ENCODE measurements around the gene DRC1. TPM values are rescaled to one million over a fixed set of nuclear protein-coding genes. Genes with fewer than 3 reads are reported as not detected.

Gene DRC1
- polyA plus RNA-seq, 1 donor from 2014 or later: 0.16 TPM

DNA sequence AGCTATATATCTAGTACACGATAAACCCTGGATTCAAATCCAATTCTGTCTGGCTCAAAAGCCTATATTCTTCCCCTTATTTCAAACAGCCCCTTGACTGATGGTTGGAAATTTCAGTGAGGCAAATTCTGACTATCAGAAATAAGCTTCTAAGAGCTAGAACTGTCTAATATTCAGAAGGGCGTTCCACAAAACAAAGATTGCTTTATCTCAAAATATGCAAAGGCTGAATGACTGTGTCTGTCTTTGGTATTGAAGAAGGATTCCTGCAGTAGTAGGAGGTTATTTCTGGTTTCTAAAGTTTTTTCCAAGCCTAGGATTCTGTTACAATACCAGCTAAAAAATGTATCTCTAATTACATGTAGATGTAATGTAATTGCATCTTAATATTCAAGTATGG is 31.1 kb downstream of the DRC1 start:
- Histone ChIP-seq H3K36me3 (ENCODE audit: insufficient read depth, low read length) (no peaks in the 10 kb centered on the region), H3F3A (ENCODE audit: insufficient read depth, low read length, poor library complexity, severe bottlenecking) (no peaks in the 10 kb centered on the region), H3K27ac (ENCODE audit: low read length) (no peak overlapping the region), H4K20me1 (ENCODE audit: insufficient read depth) (no peaks in the 10 kb centered on the region), H2AFZ (ENCODE audit: low read depth, low read length) (no peak overlapping the region), H3K27me3 (ENCODE audit: insufficient read depth, low read depth, low read length) (no peaks in the 10 kb centered on the region), H3K9me2 (ENCODE audit: insufficient read depth, low read length) (no peaks in the 10 kb centered on the region), H3K9me3 (ENCODE audit: low read length) (no peaks in the 10 kb centered on the region), H3K4me2 (ENCODE audit: low read length) (no peak overlapping the region), H3K79me2 (replicated peaks; ENCODE audit: insufficient read depth, low read length) (no peaks in the 10 kb centered on the region), H3K4me3 (ENCODE audit: low read length) (no peak overlapping the region), H3K9ac (ENCODE audit: low read length) (no peak overlapping the region)
- no peak for TF ChIP-seq RAD21 (conservative IDR thresholded peaks at IDR 0.05)
- TF ChIP-seq EP300 (conservative IDR thresholded peaks at IDR 0.05; ENCODE audit: poor library complexity, severe bottlenecking): no peak
- TF ChIP-seq EZH2 (IDR thresholded peaks at IDR 0.05; ENCODE audit: borderline replicate concordance, insufficient read depth, low read length, poor library complexity, severe bottlenecking): no peak
- TF ChIP-seq, protein P1, sequence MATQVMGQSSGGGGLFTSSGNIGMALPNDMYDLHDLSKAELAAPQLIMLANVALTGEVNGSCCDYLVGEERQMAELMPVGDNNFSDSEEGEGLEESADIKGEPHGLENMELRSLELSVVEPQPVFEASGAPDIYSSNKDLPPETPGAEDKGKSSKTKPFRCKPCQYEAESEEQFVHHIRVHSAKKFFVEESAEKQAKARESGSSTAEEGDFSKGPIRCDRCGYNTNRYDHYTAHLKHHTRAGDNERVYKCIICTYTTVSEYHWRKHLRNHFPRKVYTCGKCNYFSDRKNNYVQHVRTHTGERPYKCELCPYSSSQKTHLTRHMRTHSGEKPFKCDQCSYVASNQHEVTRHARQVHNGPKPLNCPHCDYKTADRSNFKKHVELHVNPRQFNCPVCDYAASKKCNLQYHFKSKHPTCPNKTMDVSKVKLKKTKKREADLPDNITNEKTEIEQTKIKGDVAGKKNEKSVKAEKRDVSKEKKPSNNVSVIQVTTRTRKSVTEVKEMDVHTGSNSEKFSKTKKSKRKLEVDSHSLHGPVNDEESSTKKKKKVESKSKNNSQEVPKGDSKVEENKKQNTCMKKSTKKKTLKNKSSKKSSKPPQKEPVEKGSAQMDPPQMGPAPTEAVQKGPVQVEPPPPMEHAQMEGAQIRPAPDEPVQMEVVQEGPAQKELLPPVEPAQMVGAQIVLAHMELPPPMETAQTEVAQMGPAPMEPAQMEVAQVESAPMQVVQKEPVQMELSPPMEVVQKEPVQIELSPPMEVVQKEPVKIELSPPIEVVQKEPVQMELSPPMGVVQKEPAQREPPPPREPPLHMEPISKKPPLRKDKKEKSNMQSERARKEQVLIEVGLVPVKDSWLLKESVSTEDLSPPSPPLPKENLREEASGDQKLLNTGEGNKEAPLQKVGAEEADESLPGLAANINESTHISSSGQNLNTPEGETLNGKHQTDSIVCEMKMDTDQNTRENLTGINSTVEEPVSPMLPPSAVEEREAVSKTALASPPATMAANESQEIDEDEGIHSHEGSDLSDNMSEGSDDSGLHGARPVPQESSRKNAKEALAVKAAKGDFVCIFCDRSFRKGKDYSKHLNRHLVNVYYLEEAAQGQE (IDR thresholded peaks at IDR 0.05; ENCODE audit: borderline replicate concordance): no peak
- TF ChIP-seq MXI1 (conservative IDR thresholded peaks at IDR 0.05; ENCODE audit: poor library complexity, severe bottlenecking): no peak
- TF ChIP-seq TAF1 (IDR thresholded peaks at IDR 0.05; ENCODE audit: low read depth): no peak
- TF ChIP-seq, protein P2, sequence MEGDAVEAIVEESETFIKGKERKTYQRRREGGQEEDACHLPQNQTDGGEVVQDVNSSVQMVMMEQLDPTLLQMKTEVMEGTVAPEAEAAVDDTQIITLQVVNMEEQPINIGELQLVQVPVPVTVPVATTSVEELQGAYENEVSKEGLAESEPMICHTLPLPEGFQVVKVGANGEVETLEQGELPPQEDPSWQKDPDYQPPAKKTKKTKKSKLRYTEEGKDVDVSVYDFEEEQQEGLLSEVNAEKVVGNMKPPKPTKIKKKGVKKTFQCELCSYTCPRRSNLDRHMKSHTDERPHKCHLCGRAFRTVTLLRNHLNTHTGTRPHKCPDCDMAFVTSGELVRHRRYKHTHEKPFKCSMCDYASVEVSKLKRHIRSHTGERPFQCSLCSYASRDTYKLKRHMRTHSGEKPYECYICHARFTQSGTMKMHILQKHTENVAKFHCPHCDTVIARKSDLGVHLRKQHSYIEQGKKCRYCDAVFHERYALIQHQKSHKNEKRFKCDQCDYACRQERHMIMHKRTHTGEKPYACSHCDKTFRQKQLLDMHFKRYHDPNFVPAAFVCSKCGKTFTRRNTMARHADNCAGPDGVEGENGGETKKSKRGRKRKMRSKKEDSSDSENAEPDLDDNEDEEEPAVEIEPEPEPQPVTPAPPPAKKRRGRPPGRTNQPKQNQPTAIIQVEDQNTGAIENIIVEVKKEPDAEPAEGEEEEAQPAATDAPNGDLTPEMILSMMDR (IDR thresholded peaks at IDR 0.05; ENCODE audit: poor library complexity, severe bottlenecking): no peak
- no peak for TF ChIP-seq SMC3 (conservative IDR thresholded peaks at IDR 0.05; ENCODE audit: poor library complexity)
- no peak for TF ChIP-seq POLR2AphosphoS5 (IDR thresholded peaks at IDR 0.05)

DNA sequence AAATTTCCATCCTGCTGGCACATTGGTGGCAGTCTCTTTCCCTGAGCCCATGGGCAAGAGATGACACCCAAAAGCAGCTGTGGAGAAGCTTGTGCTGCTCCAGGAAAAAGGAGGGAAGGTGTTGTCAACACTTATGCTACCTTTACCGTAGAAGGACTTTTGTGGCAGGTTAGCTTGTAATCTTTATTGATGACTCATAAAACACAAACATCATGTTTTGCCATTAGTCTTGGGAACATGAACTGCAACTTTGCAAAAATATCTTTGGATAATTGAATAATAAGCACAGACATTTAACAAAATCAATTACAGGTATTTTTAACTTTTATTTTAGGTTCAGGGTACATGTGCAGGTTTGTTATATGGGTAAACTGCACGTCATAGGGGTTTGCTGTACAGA is 33.4 kb downstream of the DRC1 start:
- no peaks in the 10 kb centered on the region for H3K9me3 ChIP-seq (ENCODE audit: low read length)
- H3K9me2 ChIP-seq (ENCODE audit: insufficient read depth, low read length): no peaks in the 10 kb centered on the region
- H4K20me1 ChIP-seq (ENCODE audit: insufficient read depth): no peaks in the 10 kb centered on the region
- H3K79me2 ChIP-seq (replicated peaks; ENCODE audit: insufficient read depth, low read length): no peaks in the 10 kb centered on the region
- H3K27me3 ChIP-seq (ENCODE audit: insufficient read depth, low read depth, low read length): no peaks in the 10 kb centered on the region
- no peak overlapping the region for H2AFZ ChIP-seq (ENCODE audit: low read depth, low read length)
- no peak overlapping the region for H3K27ac ChIP-seq (ENCODE audit: low read length)
- no peaks in the 10 kb centered on the region for H3F3A ChIP-seq (ENCODE audit: insufficient read depth, low read length, poor library complexity, severe bottlenecking)
- TF ChIP-seq SMC3 (conservative IDR thresholded peaks at IDR 0.05; ENCODE audit: poor library complexity): no peak
- H3K4me3 ChIP-seq (ENCODE audit: low read length): no peak overlapping the region
- no peak overlapping the region for H3K4me2 ChIP-seq (ENCODE audit: low read length)
- H3K36me3 ChIP-seq (ENCODE audit: insufficient read depth, low read length): no peaks in the 10 kb centered on the region
- H3K9ac ChIP-seq (ENCODE audit: low read length): no peak overlapping the region

DNA sequence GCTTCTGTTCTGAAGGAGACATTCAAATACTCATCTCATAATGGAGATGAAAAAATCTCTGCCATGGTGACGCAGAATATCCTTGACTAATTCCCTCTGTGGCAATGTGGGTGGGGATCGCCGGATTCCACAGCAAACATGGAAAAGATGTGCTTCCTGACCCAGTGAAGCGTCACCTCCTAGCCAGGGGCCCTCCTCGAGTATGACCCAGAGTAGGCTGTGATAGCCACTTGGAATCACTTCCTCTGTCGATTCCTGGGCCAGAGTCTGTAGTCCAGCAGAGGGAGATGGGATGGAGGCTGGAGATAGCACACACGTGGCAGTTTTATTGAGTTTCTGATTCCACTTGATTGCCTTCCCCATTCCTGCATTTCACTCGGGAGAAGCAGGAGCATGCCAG is 36.8 kb downstream of the DRC1 start:
- H2AFZ ChIP-seq (ENCODE audit: low read depth, low read length): no peak overlapping the region
- no peaks in the 10 kb centered on the region for H3F3A ChIP-seq (ENCODE audit: insufficient read depth, low read length, poor library complexity, severe bottlenecking)
- H3K9me2 ChIP-seq (ENCODE audit: insufficient read depth, low read length): no peaks in the 10 kb centered on the region
- H3K79me2 ChIP-seq (replicated peaks; ENCODE audit: insufficient read depth, low read length): no peaks in the 10 kb centered on the region
- no peaks in the 10 kb centered on the region for H3K27me3 ChIP-seq (ENCODE audit: insufficient read depth, low read depth, low read length)
- H3K4me2 ChIP-seq (ENCODE audit: low read length): no peak overlapping the region
- no peak overlapping the region for H3K27ac ChIP-seq (ENCODE audit: low read length)
- H4K20me1 ChIP-seq (ENCODE audit: insufficient read depth): no peaks in the 10 kb centered on the region
- TF ChIP-seq, protein P2 (IDR thresholded peaks at IDR 0.05; ENCODE audit: poor library complexity, severe bottlenecking): no peak
- TF ChIP-seq TAF1 (IDR thresholded peaks at IDR 0.05; ENCODE audit: low read depth) (no peak), EZH2 (IDR thresholded peaks at IDR 0.05; ENCODE audit: borderline replicate concordance, insufficient read depth, low read length, poor library complexity, severe bottlenecking) (no peak), SMC3 (conservative IDR thresholded peaks at IDR 0.05; ENCODE audit: poor library complexity) (no peak), MXI1 (conservative IDR thresholded peaks at IDR 0.05; ENCODE audit: poor library complexity, severe bottlenecking) (no peak), RAD21 (conservative IDR thresholded peaks at IDR 0.05) (no peak), EP300 (conservative IDR thresholded peaks at IDR 0.05; ENCODE audit: poor library complexity, severe bottlenecking) (no peak), POLR2AphosphoS5 (IDR thresholded peaks at IDR 0.05) (no peak)
- TF ChIP-seq, protein P1 (IDR thresholded peaks at IDR 0.05; ENCODE audit: borderline replicate concordance): no peak
- no peak overlapping the region for H3K4me3 ChIP-seq (ENCODE audit: low read length)
- no peaks in the 10 kb centered on the region for H3K36me3 ChIP-seq (ENCODE audit: insufficient read depth, low read length)
- no peak overlapping the region for H3K9ac ChIP-seq (ENCODE audit: low read length)
- H3K9me3 ChIP-seq (ENCODE audit: low read length): no peaks in the 10 kb centered on the region

Measured in neural cell (in vitro differentiated cells).